Right atrium auricular region (tissue), 2 donors: ENCODE results near the gene SYT1. TPM values are rescaled to one million over a fixed set of nuclear protein-coding genes. Genes with fewer than 3 reads are reported as not detected.

ENCODE experiments used
- DNase-seq: peaks from one replicate; pipeline ENCODE4 v3.0.0-alpha.2; 2019; ENCODE audit warnings: low spot score
- H3K27ac ChIP-seq, 2 donors: fragments of 200-600 bp; sonication (generic); 1 replicate in 1 of 2; 2 replicates in 1 of 2; pipeline ENCODE4 v1.5.1; 2016 to 2019
- H3K27me3 ChIP-seq, 2 donors: fragments of 200-600 bp; sonication (generic); one replicate each; pipeline versions ENCODE4 v1.5.1 to v1.6.0; 2017 to 2019
- H3K36me3 ChIP-seq: fragments of 200-600 bp; sonication (generic); one replicate; pipeline ENCODE4 v1.5.1; 2016
- H3K4me1 ChIP-seq, 2 donors: fragments of 200-600 bp; sonication (generic); one replicate each; pipeline versions ENCODE4 v1.5.1 to v1.6.0; 2017 to 2019
- H3K4me3 ChIP-seq, 2 donors: fragments of 200-600 bp; sonication (generic); 1 replicate in 1 of 2; 2 replicates in 1 of 2; pipeline ENCODE4 v1.5.1; 2017 to 2019; ENCODE audit warnings: mild to moderate bottlenecking in 1 of 2, moderate library complexity in 1 of 2
- H3K9me3 ChIP-seq, 2 donors: fragments of 200-600 bp; sonication (generic); one replicate each; pipeline ENCODE4 v1.5.1; 2019
- CTCF ChIP-seq, 2 donors: fragments of 200-600 bp; sonication (generic); IDR thresholded peaks; one replicate each; pipeline ENCODE4 v1.5.1; 2019; ENCODE audit warnings: antibody characterized with exemption in 2 of 2
- total RNA-seq, 2 donors: library from RNA; depleted of rRNA; stranded (reverse); fragments of >200 nt; gene quantifications; one replicate each; pipeline ENCODE4 v1.1.0, GENCODE V29; 2016

Gene SYT1
- total RNA-seq, 2 donors from 2014 or later, result 0.16 TPM; not detected in 1

- no peak for DNase-seq
- H3K36me3 ChIP-seq, result no peaks in the 10 kb centered on the region
These were observed 6.0 kb downstream of the SYT1 start for GRCh38 chr12:78870539-78870938.

DNA sequence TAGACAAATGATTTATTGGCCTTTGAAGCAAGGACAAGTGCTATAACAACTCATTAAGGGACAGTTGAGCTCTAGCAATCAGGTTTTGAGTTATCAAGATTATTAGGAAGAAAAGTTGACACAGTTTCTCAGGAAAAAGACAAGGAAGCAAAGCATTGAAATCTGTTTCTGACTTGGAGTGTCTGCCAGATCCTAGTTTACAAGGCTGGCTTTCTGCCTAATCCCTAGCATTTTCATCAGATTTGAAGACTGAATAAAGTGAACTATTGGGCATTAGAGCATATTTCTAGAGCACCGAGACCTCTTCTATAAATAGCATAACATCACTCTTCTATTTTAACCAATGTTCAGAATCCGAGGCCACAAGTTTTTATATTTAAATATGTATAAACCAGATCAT is 7.0 kb downstream of the SYT1 start:
- Histone ChIP-seq H3K27ac (no peak overlapping the region), H3K36me3 (no peaks in the 10 kb centered on the region), H3K4me3 (no peak overlapping the region), H3K9me3 (no peaks in the 10 kb centered on the region), H3K27me3 (no peaks in the 10 kb centered on the region), H3K4me1 (no peaks in the 10 kb centered on the region)
- TF ChIP-seq CTCF (IDR thresholded peaks at IDR 0.05), result no peak
- DNase-seq, result no peak

More at GRCh38 chr12:78870539-78870938, 6.0 kb downstream of the SYT1 start:
- TF ChIP-seq CTCF (IDR thresholded peaks at IDR 0.05), result no peak
- Histone ChIP-seq H3K4me1 (no peaks in the 10 kb centered on the region), H3K4me3 (no peak overlapping the region), H3K9me3 (no peaks in the 10 kb centered on the region), H3K27me3 (no peaks in the 10 kb centered on the region), H3K27ac (no peak overlapping the region)

- no peaks in the 10 kb centered on the region for H3K36me3 ChIP-seq
- H3K27me3 ChIP-seq, result no peaks in the 10 kb centered on the region
- DNase-seq, result no peak
- no peak for TF ChIP-seq CTCF (IDR thresholded peaks at IDR 0.05)
- H3K4me1 ChIP-seq, result no peaks in the 10 kb centered on the region
- H3K4me3 ChIP-seq, result no peak overlapping the region
- no peaks in the 10 kb centered on the region for H3K9me3 ChIP-seq
- H3K27ac ChIP-seq, result no peak overlapping the region
These were observed 13.9 kb downstream of the SYT1 start for GRCh38 chr12:78878459-78878858.

- no peak for TF ChIP-seq CTCF (IDR thresholded peaks at IDR 0.05)
These were observed 14.3 kb downstream of the SYT1 start for GRCh38 chr12:78878866-78879265.

DNA sequence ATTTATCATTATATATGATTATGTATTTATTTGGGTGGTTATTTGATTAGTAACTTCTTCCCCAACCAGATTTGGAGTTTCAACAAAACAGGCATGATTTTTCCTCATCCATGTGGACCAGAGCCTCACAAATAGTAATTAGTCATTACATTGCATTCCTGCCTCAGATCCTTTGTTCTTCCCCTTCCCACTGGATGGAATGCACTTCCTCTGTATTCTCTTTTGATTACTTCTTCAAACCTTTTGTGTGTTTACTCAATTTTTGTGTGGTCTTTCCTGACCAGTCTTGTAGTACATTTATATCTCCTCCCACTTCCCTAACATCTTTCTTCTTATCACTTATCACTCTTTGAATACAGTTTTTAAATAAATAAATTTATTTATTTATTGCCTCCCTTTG is 15.5 kb downstream of the SYT1 start:
- H3K36me3 ChIP-seq, result no peaks in the 10 kb centered on the region
- no peaks in the 10 kb centered on the region for H3K9me3 ChIP-seq
- no peak for TF ChIP-seq CTCF (IDR thresholded peaks at IDR 0.05)
- H3K27ac ChIP-seq, result no peak overlapping the region
- no peaks in the 10 kb centered on the region for H3K27me3 ChIP-seq
- H3K4me3 ChIP-seq, result no peak overlapping the region
- H3K4me1 ChIP-seq, result no peaks in the 10 kb centered on the region
- no peak for DNase-seq

More at GRCh38 chr12:78878866-78879265, 14.3 kb downstream of the SYT1 start:
- Histone ChIP-seq H3K27ac (no peak overlapping the region), H3K36me3 (no peaks in the 10 kb centered on the region), H3K9me3 (no peaks in the 10 kb centered on the region), H3K27me3 (no peaks in the 10 kb centered on the region), H3K4me1 (no peaks in the 10 kb centered on the region), H3K4me3 (no peak overlapping the region)
- no peak for DNase-seq

DNA sequence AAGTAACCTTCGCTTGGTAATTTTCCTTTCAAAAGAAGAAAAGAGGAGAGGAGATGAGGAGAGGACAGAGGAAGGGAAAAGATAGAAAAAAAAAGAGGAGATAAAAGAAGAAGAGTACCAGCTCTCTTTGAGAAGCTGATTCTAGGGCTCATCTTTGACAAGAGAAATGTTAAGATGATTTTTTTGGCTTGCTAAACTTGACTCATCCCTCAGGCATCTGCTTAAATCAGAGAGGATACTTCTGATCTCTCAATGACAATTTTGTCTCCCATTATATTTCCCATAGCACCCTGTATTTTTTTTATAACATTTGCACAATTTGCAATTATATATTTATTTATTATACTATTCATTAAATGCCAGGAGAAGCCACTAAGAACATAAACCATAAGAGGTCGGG is 17.1 kb downstream of the SYT1 start:
- Histone ChIP-seq H3K27me3 (no peaks in the 10 kb centered on the region), H3K36me3 (no peaks in the 10 kb centered on the region), H3K9me3 (no peaks in the 10 kb centered on the region), H3K27ac (no peak overlapping the region), H3K4me1 (no peaks in the 10 kb centered on the region), H3K4me3 (no peak overlapping the region)
- DNase-seq, result no peak
- TF ChIP-seq CTCF (IDR thresholded peaks at IDR 0.05), result no peak
